Loucy (cell line): ENCODE data around the gene DACH1.
A peak's percentile ranks its signal among the peaks of the same experiment; 100 is the strongest.

ENCODE experiments used
- H2AFZ ChIP-seq: fragments of 200-600 bp; sonication (generic); 2 replicates; pipeline ENCODE4 v1.6.0; 2016; ENCODE audit warnings: antibody characterized with exemption, mild to moderate bottlenecking, low read length, moderate library complexity
- H3F3A ChIP-seq: fragments of 200-600 bp; 2 replicates; pipeline ENCODE4 v1.6.0; 2016; ENCODE audit warnings: antibody characterized with exemption, low read depth, mild to moderate bottlenecking
- H3K27me3 ChIP-seq: fragments of 200-600 bp; sonication (generic); 2 replicates; pipeline ENCODE4 v1.6.1; 2014; ENCODE audit warnings: low read length, mild to moderate bottlenecking; ENCODE audit not compliant: insufficient read depth, poor library complexity, severe bottlenecking
- H3K36me3 ChIP-seq: fragments of 200-600 bp; sonication (generic); 2 replicates; pipeline ENCODE4 v1.6.1; 2016; ENCODE audit warnings: low read length; ENCODE audit not compliant: insufficient read depth
- H3K4me1 ChIP-seq: fragments of 200-600 bp; sonication (generic); 2 replicates; pipeline ENCODE4 v1.5.1; 2014; ENCODE audit warnings: low read length, mild to moderate bottlenecking; ENCODE audit not compliant: insufficient read depth, poor library complexity, severe bottlenecking
- H3K4me2 ChIP-seq: fragments of 200-600 bp; sonication (generic); 2 replicates; pipeline ENCODE4 v1.6.0; 2014; ENCODE audit warnings: antibody characterized with exemption, low read length, low read depth, mild to moderate bottlenecking; ENCODE audit not compliant: poor library complexity, severe bottlenecking
- H3K4me3 ChIP-seq: fragments of 200-600 bp; sonication (generic); 2 replicates; pipeline ENCODE4 v1.5.1; 2014; ENCODE audit warnings: low read length, mild to moderate bottlenecking, mixed read lengths; ENCODE audit not compliant: poor library complexity, severe bottlenecking
- H3K79me2 ChIP-seq: fragments of 200-600 bp; sonication (generic); 2 replicates; pipeline ENCODE4 v1.6.1; 2014; ENCODE audit warnings: low read length; ENCODE audit not compliant: insufficient read depth
- H3K9ac ChIP-seq: fragments of 200-600 bp; sonication (generic); 2 replicates; pipeline ENCODE4 v1.6.0; 2014; ENCODE audit warnings: mild to moderate bottlenecking, low read depth, low read length, moderate library complexity; ENCODE audit not compliant: poor library complexity, severe bottlenecking
- H3K9me2 ChIP-seq: fragments of 200-600 bp; sonication (generic); replicated peaks from 2 replicates; pipeline ENCODE4 v1.6.1; 2016; ENCODE audit warnings: low read depth, low read length, mixed read lengths
- H3K9me3 ChIP-seq: fragments of 200-600 bp; sonication (generic); 2 replicates; pipeline ENCODE4 v1.6.1; 2014; ENCODE audit warnings: mild to moderate bottlenecking, antibody characterized with exemption, low read length, low read depth; ENCODE audit not compliant: insufficient read depth
- H4K20me1 ChIP-seq: fragments of 200-600 bp; sonication (generic); 2 replicates; pipeline ENCODE4 v1.6.0; 2014; ENCODE audit warnings: antibody characterized with exemption, low read length, mild to moderate bottlenecking; ENCODE audit not compliant: insufficient read depth, poor library complexity, severe bottlenecking
- EZH2phosphoT487 ChIP-seq: fragments of 200-600 bp; IDR thresholded peaks from 2 replicates; pipeline ENCODE4 v1.6.1; 2018; ENCODE audit warnings: antibody characterized with exemption, mild to moderate bottlenecking, moderate library complexity, borderline replicate concordance
- TF ChIP-seq, protein P1 (sequence below): fragments of 200-600 bp; sonication (generic); conservative IDR thresholded peaks from 2 replicates; pipeline ENCODE4 v1.5.1; 2014; ENCODE audit warnings: mild to moderate bottlenecking, antibody characterized with exemption, low read length

DACH1 gene

DNA sequence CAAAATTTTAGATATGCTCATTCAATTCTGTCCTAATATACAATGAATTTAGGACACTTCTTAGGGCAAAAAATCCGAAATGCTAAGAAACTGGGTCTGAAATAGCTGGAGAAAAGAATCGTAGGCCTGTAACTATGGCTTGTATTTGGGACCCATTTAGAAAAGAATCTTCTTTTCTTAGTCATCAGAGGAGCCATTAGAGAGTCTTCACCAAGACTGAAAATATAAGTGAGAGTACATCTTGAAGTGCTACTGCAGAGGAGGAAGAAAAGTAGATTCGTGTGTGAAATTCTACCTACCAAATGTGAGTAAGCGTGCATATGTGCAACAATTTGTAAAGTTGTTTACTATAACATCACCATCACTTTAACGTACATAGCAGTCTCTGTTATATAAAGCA, 8.8 kb upstream of the DACH1 start:
- no peaks in the 10 kb centered on the region for H3K9me2 ChIP-seq
- peak overlapping the region; percentile 82; the same call in 1 of the 2 replicates for H2AFZ ChIP-seq
- no peaks in the 10 kb centered on the region for H3K27me3 ChIP-seq
- no peak overlapping the region for H3K4me2 ChIP-seq
- peaks cover 34% of the 10 kb centered on the region for H3K4me1 ChIP-seq
- H3K36me3 ChIP-seq = no peaks in the 10 kb centered on the region; the same call in 1 of the 2 replicates
- H3K79me2 ChIP-seq = no peaks in the 10 kb centered on the region
- TF ChIP-seq, protein P1, sequence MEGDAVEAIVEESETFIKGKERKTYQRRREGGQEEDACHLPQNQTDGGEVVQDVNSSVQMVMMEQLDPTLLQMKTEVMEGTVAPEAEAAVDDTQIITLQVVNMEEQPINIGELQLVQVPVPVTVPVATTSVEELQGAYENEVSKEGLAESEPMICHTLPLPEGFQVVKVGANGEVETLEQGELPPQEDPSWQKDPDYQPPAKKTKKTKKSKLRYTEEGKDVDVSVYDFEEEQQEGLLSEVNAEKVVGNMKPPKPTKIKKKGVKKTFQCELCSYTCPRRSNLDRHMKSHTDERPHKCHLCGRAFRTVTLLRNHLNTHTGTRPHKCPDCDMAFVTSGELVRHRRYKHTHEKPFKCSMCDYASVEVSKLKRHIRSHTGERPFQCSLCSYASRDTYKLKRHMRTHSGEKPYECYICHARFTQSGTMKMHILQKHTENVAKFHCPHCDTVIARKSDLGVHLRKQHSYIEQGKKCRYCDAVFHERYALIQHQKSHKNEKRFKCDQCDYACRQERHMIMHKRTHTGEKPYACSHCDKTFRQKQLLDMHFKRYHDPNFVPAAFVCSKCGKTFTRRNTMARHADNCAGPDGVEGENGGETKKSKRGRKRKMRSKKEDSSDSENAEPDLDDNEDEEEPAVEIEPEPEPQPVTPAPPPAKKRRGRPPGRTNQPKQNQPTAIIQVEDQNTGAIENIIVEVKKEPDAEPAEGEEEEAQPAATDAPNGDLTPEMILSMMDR = no peak
- TF ChIP-seq EZH2phosphoT487 = no peak
- no peak overlapping the region for H3K9ac ChIP-seq
- no peak overlapping the region for H3K4me3 ChIP-seq
- H3K9me3 ChIP-seq = no peaks in the 10 kb centered on the region
- no peaks in the 10 kb centered on the region for H4K20me1 ChIP-seq
- H3F3A ChIP-seq = no peaks in the 10 kb centered on the region

DNA sequence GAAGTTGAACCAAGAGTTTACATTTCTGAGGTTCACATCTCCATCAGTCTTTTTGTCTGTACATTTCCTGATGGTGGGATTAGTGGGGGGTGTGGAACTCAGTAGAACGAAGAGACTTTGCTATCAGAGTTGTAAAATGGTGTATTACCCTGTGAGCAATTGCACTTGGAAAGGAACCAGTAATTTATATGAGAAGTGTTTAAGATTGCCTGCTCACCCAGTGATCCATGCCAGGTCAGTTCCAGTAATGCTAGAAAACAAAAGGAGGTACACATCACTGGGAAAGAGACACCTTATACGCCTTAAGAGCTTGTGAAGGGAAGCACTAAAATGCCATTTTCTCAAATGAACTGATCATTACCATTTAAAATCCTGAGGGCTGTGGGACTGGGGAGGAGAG, 7.5 kb upstream of the DACH1 start:
- Histone ChIP-seq H3K4me3 (no peak overlapping the region), H3K36me3 (no peaks in the 10 kb centered on the region; the same call in 1 of the 2 replicates), H3K27me3 (no peaks in the 10 kb centered on the region), H3K79me2 (no peaks in the 10 kb centered on the region), H3K9ac (no peak overlapping the region), H3K9me2 (no peaks in the 10 kb centered on the region), H3K4me2 (no peak overlapping the region), H2AFZ (peak overlapping the region; percentile 66), H4K20me1 (no peaks in the 10 kb centered on the region), H3K4me1 (peaks cover 34% of the 10 kb centered on the region), H3F3A (no peaks in the 10 kb centered on the region), H3K9me3 (no peaks in the 10 kb centered on the region)
- TF ChIP-seq, protein P1 = no peak
- no peak for TF ChIP-seq EZH2phosphoT487

DNA sequence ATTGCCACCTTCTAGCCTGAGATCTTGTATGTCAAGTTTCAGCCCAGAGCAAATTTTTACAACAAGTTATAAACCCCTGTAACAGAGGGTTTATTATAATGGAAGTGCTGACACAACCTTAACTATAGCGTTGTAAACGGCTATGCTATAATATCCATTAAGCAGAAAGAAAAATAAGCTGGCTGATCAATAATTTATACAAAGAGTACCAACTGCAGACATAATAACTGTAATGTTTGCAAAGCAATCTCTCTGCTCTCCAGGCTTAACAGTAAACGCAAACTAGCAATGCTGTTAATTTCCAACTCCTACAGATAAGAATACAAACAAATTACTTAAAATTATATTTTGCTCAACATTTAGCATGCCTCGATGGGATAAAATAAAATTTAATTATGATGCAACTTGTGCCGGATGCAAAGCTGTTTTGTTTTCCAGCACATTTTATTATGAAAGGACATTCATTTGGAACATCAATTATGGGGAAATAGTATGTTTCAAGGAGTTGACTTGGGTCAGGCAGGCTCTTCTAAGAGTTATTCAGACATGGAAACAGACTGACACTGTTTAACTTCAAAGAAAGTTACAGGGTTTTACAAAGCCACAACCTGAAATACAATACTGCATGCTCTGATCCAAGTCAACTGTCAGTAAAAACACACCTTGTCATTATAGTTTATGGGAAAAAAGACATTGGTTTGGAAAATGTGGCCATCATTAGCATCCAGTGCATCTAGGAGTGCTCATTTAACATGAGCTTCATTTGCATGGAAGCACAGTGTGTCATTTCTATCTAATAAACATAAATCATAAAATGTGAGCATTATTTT, 6.6 kb upstream of the DACH1 start:
- peaks cover 29% of the 10 kb centered on the region for H3K4me1 ChIP-seq
- no peak overlapping the region for H3K9ac ChIP-seq
- no peaks in the 10 kb centered on the region for H3K27me3 ChIP-seq
- no peaks in the 10 kb centered on the region for H3K9me2 ChIP-seq
- no peaks in the 10 kb centered on the region for H3K9me3 ChIP-seq
- no peaks in the 10 kb centered on the region for H3K79me2 ChIP-seq
- H3K4me2 ChIP-seq = no peak overlapping the region
- H3K36me3 ChIP-seq = no peaks in the 10 kb centered on the region; the same call in 1 of the 2 replicates
- H3F3A ChIP-seq = no peaks in the 10 kb centered on the region
- H3K4me3 ChIP-seq = no peak overlapping the region
- no peaks in the 10 kb centered on the region for H4K20me1 ChIP-seq
- no peak for TF ChIP-seq EZH2phosphoT487
- TF ChIP-seq, protein P1 = no peak
- no peak overlapping the region for H2AFZ ChIP-seq
